PFSK-1 (cell line): ENCODE data around the gene RAE1.

ENCODE experiments used
- FOXP2 ChIP-seq: optimal IDR thresholded peaks from 2 replicates; pipeline ENCODE3; 2011; ENCODE audit warnings: borderline replicate concordance, control low read depth, inconsistent platforms; ENCODE audit not compliant: insufficient read depth; ENCODE audit errors: extremely low read length, extremely low read depth
- POLR2AphosphoS5 ChIP-seq: IDR thresholded peaks from 2 replicates; pipeline ENCODE4 v1.6.1; 2012; ENCODE audit warnings: low read depth, mild to moderate bottlenecking, control low read depth, low read length, moderate library complexity
- SIN3A ChIP-seq: IDR thresholded peaks from 2 replicates; pipeline ENCODE4 v1.6.1; 2012; ENCODE audit warnings: mild to moderate bottlenecking, low read length, moderate library complexity, borderline replicate concordance; ENCODE audit not compliant: insufficient read depth
- TAF1 ChIP-seq: IDR thresholded peaks from 2 replicates; pipeline ENCODE4 v1.6.1; 2012; ENCODE audit warnings: low read length, control low read depth, borderline replicate concordance; ENCODE audit not compliant: insufficient read depth
- TF ChIP-seq, protein P1 (sequence below), 2 experiments: IDR thresholded peaks; 2 replicates each; pipeline versions ENCODE4 v1.6.1 to v1.8.0; 2011 to 2012; ENCODE audit warnings: low read depth in 2 of 2, low read length in 2 of 2, control low read depth in 1 of 2, inconsistent platforms in 1 of 2, mild to moderate bottlenecking in 1 of 2, moderate library complexity in 1 of 2; ENCODE audit not compliant: insufficient read depth in 1 of 2

Gene RAE1

GRCh38 chr20:57399587-57400155 is 48.6 kb downstream of the RAE1 start:
- TF ChIP-seq SIN3A = no peak
- TF ChIP-seq, protein P1, sequence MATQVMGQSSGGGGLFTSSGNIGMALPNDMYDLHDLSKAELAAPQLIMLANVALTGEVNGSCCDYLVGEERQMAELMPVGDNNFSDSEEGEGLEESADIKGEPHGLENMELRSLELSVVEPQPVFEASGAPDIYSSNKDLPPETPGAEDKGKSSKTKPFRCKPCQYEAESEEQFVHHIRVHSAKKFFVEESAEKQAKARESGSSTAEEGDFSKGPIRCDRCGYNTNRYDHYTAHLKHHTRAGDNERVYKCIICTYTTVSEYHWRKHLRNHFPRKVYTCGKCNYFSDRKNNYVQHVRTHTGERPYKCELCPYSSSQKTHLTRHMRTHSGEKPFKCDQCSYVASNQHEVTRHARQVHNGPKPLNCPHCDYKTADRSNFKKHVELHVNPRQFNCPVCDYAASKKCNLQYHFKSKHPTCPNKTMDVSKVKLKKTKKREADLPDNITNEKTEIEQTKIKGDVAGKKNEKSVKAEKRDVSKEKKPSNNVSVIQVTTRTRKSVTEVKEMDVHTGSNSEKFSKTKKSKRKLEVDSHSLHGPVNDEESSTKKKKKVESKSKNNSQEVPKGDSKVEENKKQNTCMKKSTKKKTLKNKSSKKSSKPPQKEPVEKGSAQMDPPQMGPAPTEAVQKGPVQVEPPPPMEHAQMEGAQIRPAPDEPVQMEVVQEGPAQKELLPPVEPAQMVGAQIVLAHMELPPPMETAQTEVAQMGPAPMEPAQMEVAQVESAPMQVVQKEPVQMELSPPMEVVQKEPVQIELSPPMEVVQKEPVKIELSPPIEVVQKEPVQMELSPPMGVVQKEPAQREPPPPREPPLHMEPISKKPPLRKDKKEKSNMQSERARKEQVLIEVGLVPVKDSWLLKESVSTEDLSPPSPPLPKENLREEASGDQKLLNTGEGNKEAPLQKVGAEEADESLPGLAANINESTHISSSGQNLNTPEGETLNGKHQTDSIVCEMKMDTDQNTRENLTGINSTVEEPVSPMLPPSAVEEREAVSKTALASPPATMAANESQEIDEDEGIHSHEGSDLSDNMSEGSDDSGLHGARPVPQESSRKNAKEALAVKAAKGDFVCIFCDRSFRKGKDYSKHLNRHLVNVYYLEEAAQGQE (IDR thresholded peaks at IDR 0.05; ENCODE audit: insufficient read depth in 1 of 2, low read depth in 2 of 2, low read length in 2 of 2) = no peak
- no peak for TF ChIP-seq TAF1
- TF ChIP-seq FOXP2 = no peak
- no peak for TF ChIP-seq POLR2AphosphoS5

DNA sequence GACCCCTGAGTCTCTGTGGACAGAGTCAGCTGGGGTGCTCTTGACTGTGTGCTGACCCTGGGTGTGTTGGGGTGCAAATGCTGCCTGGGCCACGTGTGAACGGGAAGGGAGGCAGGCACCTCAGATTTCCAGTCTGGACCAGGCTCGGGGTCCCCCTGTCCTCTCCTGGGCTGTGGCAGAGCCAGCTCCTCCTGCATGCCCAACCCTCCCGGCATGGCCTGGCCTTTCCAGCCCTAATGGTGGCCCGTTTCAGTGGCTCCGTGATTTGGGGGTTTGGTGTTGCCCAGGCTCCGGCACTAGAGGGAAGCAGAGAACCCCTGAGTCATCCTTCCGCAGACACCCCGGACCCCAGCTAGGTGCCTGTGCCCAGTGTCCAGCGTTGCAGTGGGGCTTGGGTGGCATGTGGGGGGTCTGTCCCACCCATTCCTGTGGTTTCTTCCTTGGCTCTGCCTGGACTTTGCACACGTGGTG is 49.2 kb downstream of the RAE1 start:
- TF ChIP-seq TAF1 (no peak), POLR2AphosphoS5 (no peak), SIN3A (no peak), FOXP2 (no peak)
- TF ChIP-seq, protein P1 (IDR thresholded peaks at IDR 0.05; ENCODE audit: insufficient read depth in 1 of 2, low read depth in 2 of 2, low read length in 2 of 2) = no peak

DNA sequence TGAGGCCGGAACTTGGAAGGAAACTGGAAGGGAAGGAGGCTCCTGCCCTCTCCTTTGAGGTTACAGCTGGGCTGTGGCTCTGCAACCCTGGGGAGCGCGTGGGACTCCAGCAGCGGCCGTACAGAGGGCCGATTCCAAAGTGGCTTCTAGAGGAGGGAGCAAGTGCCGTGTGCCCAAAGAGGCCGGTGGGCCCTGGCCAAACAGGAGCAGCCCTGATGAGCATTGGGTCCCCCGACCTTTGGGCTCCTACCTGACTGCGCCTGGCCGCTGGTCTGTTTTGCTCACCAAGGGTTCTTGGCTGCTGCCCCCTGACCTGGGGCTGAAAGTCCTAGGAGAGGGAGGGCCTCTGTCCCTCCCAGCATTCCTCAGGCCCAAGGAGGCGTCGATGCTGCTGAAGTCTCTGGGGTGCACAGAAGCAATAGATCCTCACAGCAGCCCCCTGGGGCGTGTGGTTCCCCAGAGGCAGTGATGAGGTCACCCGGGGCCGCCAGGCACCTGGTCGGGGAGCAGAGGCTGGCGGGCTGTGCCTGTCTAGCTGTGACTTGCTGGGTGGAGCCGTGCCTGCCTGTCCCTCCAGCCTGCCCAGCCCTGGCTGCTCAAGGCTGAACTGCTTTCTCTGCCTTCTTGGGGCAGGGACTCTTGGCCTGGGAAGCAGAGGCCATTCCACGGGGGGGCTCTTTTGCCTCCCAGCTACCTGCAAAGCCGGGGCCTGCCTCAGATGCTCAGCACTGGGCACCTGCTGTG is 49.9 kb downstream of the RAE1 start:
- TF ChIP-seq, protein P1 (IDR thresholded peaks at IDR 0.05; ENCODE audit: insufficient read depth in 1 of 2, low read depth in 2 of 2, low read length in 2 of 2) = no peak
- TF ChIP-seq SIN3A = no peak
- TF ChIP-seq POLR2AphosphoS5 = no peak
- TF ChIP-seq TAF1 = no peak
- TF ChIP-seq FOXP2 = no peak

- TF ChIP-seq SIN3A (no peak), FOXP2 (no peak), POLR2AphosphoS5 (no peak), TAF1 (no peak)
- TF ChIP-seq, protein P1 (IDR thresholded peaks at IDR 0.05; ENCODE audit: insufficient read depth in 1 of 2, low read depth in 2 of 2, low read length in 2 of 2) = no peak
Observed at GRCh38 chr20:57401565-57401918, 50.5 kb downstream of the RAE1 start.
